ENCODE results near the gene B9D2. TPM values are rescaled to one million over a fixed set of nuclear protein-coding genes. Genes with fewer than 3 reads are reported as not detected.

B9D2 gene
- total RNA-seq, 1 experiment from 2014 or later = 4.4 TPM

DNA sequence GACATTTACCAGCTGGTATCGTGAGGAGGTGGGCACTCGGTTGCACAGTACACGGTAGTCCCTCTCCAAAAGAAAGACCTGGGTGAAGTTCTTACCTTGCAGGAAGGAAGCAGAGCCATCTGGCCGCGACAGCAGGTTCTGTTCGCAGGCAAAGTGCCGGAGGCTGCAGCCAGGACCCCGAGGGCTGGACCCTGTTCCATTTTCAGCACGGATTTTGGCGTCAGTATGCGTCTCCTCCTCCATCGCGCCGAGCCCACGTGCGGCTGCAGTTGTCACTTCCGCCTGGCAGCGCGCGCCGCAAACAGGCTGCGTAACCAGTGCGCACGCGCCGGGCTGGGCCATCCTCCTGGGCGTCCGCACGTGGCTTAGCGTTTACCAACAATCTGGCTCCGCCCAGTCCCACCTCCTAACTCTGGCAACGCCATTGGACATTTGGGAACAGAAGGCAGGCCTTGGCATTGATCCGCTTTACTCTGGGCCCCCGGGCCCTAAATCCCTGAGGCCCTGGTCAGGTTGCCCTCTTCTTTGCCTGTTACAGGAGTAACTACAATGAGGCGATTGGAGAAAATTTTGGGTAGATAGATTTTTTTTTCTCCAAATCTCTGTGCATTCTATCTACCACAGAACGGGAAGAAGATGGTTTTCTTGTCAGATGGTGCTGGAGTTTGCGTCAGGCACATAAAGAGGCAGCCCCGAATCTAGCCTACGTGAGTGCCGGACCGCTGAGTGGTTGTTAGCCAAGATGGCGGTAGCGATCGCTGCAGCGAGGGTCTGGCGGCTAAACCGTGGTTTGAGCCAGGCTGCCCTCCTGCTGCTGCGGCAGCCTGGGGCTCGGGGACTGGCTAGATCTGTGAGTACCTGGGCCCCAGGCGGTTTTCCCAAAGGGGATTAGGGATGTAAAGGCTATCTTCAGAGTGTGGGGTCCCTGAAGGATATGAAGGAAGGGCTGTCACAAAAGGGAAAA lies 33.4 kb upstream of the B9D2 start, which contains the start of the genes BCKDHA and EXOSC5:
Gene BCKDHA, plus strand, starts transcription at position 733 of the 964 bp plus-strand sequence. Its CDS starts 10 bp downstream, at position 743.
Gene EXOSC5, minus strand, starts transcription at position 274 of the 964 bp plus-strand sequence. Its CDS starts 31 bp downstream, at position 243.
- ChIA-PET POLR2A (ENCODE audit: unreplicated experiment) (no interaction called here), CTCF (no interaction called here)
- no peak for TF ChIP-seq EZH2phosphoT487 (IDR thresholded peaks at IDR 0.05; ENCODE audit: borderline replicate concordance, low read length)
- TF ChIP-seq, protein P1, sequence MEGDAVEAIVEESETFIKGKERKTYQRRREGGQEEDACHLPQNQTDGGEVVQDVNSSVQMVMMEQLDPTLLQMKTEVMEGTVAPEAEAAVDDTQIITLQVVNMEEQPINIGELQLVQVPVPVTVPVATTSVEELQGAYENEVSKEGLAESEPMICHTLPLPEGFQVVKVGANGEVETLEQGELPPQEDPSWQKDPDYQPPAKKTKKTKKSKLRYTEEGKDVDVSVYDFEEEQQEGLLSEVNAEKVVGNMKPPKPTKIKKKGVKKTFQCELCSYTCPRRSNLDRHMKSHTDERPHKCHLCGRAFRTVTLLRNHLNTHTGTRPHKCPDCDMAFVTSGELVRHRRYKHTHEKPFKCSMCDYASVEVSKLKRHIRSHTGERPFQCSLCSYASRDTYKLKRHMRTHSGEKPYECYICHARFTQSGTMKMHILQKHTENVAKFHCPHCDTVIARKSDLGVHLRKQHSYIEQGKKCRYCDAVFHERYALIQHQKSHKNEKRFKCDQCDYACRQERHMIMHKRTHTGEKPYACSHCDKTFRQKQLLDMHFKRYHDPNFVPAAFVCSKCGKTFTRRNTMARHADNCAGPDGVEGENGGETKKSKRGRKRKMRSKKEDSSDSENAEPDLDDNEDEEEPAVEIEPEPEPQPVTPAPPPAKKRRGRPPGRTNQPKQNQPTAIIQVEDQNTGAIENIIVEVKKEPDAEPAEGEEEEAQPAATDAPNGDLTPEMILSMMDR (conservative IDR thresholded peaks at IDR 0.05; ENCODE audit: low read depth, low read length) = no peak
- TF ChIP-seq EZH2 (IDR thresholded peaks at IDR 0.05; ENCODE audit: low read length, unreplicated experiment) = no peak
- ATAC-seq = peak; percentile 95
- H4K20me1 ChIP-seq (ENCODE audit: low read length) = no peaks in the 10 kb centered on the region
- peak within 1 kb of the TSS; percentile 97 for H3K9ac ChIP-seq (ENCODE audit: low read length)
- H3F3A ChIP-seq (ENCODE audit: low read length, unreplicated experiment) = no peaks in the 10 kb centered on the region
- peak; percentile 98 for DNase-seq
- no peaks in the 10 kb centered on the region for H3K27me3 ChIP-seq (ENCODE audit: low read length)
- no peaks in the 10 kb centered on the region for H3K9me3 ChIP-seq (ENCODE audit: low read length)
- intact Hi-C loops (cut with micrococcal nuclease) = no loop called here
- H3K4me2 ChIP-seq (ENCODE audit: low read length) = peak within 1 kb of the TSS; percentile 96
- peak within 1 kb of the TSS; percentile 96 for H3K4me3 ChIP-seq (ENCODE audit: low read length)
- H3K27ac ChIP-seq (ENCODE audit: low read length) = peak within 1 kb of the TSS; percentile 75
- TSS peak; percentile 80 for BruUV-seq (replicated peaks)
- peaks cover 10% of the 10 kb centered on the region; the same call in 1 of the 2 replicates for H3K4me1 ChIP-seq (ENCODE audit: insufficient read depth, low read length)
- peaks cover 36% of the 10 kb centered on the region for H3K79me2 ChIP-seq (ENCODE audit: low read length)
- H2AFZ ChIP-seq (ENCODE audit: low read length) = peak within 1 kb of the TSS; percentile 81
- no peaks in the 10 kb centered on the region for H3K36me3 ChIP-seq (ENCODE audit: low read depth, low read length)
- no peaks in the 10 kb centered on the region for H3K9me2 ChIP-seq (replicated peaks; ENCODE audit: low read length)

DNA sequence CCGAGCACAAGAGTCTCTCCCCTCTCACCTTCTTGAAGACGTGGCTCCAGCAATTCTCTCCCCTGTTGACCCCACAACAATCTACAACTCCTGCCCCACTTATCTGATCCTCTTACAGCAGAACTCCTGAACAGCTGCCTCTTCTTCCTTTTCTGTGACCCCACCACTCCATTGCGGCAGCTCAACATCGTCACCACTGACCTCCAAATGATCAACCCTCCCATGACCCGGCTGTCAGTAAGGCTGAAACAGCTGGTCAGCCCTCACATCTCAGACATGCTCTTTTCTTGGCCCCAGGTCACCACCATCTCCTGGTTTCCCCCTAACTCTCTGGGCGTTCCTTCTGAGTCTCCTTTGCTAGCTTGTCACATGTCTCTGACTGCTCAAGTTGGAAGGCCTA lies 31.4 kb upstream of the B9D2 start:
- Histone ChIP-seq H3K9ac (ENCODE audit: low read length) (no peak overlapping the region), H3K4me1 (ENCODE audit: insufficient read depth, low read length) (peaks cover 10% of the 10 kb centered on the region; the same call in 1 of the 2 replicates), H3K79me2 (ENCODE audit: low read length) (peaks cover 36% of the 10 kb centered on the region), H4K20me1 (ENCODE audit: low read length) (no peaks in the 10 kb centered on the region), H3F3A (ENCODE audit: low read length, unreplicated experiment) (no peaks in the 10 kb centered on the region), H3K36me3 (ENCODE audit: low read depth, low read length) (no peaks in the 10 kb centered on the region; the same call in 1 of the 2 replicates), H3K27ac (ENCODE audit: low read length) (no peak overlapping the region), H3K9me3 (ENCODE audit: low read length) (no peaks in the 10 kb centered on the region), H3K9me2 (replicated peaks; ENCODE audit: low read length) (no peaks in the 10 kb centered on the region), H2AFZ (ENCODE audit: low read length) (no peak overlapping the region), H3K4me3 (ENCODE audit: low read length) (peak overlapping the region; percentile 81; the same call in 1 of the 2 replicates), H3K27me3 (ENCODE audit: low read length) (no peaks in the 10 kb centered on the region), H3K4me2 (ENCODE audit: low read length) (peak overlapping the region; percentile 96)
- ATAC-seq (no peak), DNase-seq (no peak)
- CTCF ChIA-PET = no interaction called here
- POLR2A ChIA-PET (ENCODE audit: unreplicated experiment) = no interaction called here
- no TSS peak for BruUV-seq (replicated peaks)
- TF ChIP-seq EZH2 (IDR thresholded peaks at IDR 0.05; ENCODE audit: low read length, unreplicated experiment) = no peak
- intact Hi-C loops (cut with micrococcal nuclease) = no loop called here

DNA sequence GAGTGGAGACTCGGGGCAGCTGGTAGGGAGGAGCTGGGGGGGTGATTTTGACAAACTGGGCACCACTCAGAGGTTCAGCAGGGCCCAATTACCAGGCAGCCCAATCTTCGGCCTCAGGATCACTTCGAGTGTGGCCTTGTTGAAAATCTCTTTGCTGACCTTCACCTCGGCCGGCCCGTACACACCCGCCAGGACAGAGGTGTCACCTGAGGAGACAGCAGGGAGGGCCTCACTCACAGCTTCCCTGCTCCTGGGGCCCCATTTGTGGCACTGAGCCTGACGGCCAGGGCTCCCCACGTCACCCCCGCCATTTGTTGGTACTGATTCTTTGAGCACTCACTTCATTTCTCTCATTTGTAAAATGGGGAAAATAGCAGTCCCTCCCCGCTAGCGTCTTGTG lies 28.8 kb upstream of the B9D2 start:
- no peak overlapping the region for H3K4me3 ChIP-seq (ENCODE audit: low read length)
- CTCF ChIA-PET = no interaction called here
- no peaks in the 10 kb centered on the region for H4K20me1 ChIP-seq (ENCODE audit: low read length)
- H3K27me3 ChIP-seq (ENCODE audit: low read length) = no peaks in the 10 kb centered on the region
- H3K9me2 ChIP-seq (replicated peaks; ENCODE audit: low read length) = no peaks in the 10 kb centered on the region
- ATAC-seq (no peak), DNase-seq (no peak)
- no peak overlapping the region for H2AFZ ChIP-seq (ENCODE audit: low read length)
- no peak overlapping the region for H3K27ac ChIP-seq (ENCODE audit: low read length)
- no peaks in the 10 kb centered on the region; the same call in 1 of the 2 replicates for H3K36me3 ChIP-seq (ENCODE audit: low read depth, low read length)
- POLR2A ChIA-PET (ENCODE audit: unreplicated experiment) = no interaction called here
- H3K9me3 ChIP-seq (ENCODE audit: low read length) = no peaks in the 10 kb centered on the region
- H3F3A ChIP-seq (ENCODE audit: low read length, unreplicated experiment) = no peaks in the 10 kb centered on the region
- H3K4me1 ChIP-seq (ENCODE audit: insufficient read depth, low read length) = peaks cover 4% of the 10 kb centered on the region; the same call in 1 of the 2 replicates
- H3K4me2 ChIP-seq (ENCODE audit: low read length) = no peak overlapping the region
- H3K9ac ChIP-seq (ENCODE audit: low read length) = no peak overlapping the region
- no TSS peak for BruUV-seq (replicated peaks)
- intact Hi-C loops (cut with micrococcal nuclease) = no loop called here
- TF ChIP-seq EZH2phosphoT487 (IDR thresholded peaks at IDR 0.05; ENCODE audit: borderline replicate concordance, low read length) = no peak
- TF ChIP-seq, protein P1 (conservative IDR thresholded peaks at IDR 0.05; ENCODE audit: low read depth, low read length) = no peak
- no peak for TF ChIP-seq EZH2 (IDR thresholded peaks at IDR 0.05; ENCODE audit: low read length, unreplicated experiment)
- peaks cover 21% of the 10 kb centered on the region for H3K79me2 ChIP-seq (ENCODE audit: low read length)

Data from PC-3 (cell line).